HG03457 (cell line): ENCODE data around the gene APAF1.
"Not testable (repeated sequence)": the region's sequence is repeated elsewhere in the genome, so short reads cannot be mapped to it uniquely, and the experiment has no call there.

Experiments used
- ATAC-seq: cut with Tn5 transposase; IDR thresholded peaks from one replicate; pipeline ENCODE4 v1.9.1; 2021; ENCODE audit warnings: moderate number of reproducible peaks; ENCODE audit not compliant: unreplicated experiment

APAF1 gene, protein sequence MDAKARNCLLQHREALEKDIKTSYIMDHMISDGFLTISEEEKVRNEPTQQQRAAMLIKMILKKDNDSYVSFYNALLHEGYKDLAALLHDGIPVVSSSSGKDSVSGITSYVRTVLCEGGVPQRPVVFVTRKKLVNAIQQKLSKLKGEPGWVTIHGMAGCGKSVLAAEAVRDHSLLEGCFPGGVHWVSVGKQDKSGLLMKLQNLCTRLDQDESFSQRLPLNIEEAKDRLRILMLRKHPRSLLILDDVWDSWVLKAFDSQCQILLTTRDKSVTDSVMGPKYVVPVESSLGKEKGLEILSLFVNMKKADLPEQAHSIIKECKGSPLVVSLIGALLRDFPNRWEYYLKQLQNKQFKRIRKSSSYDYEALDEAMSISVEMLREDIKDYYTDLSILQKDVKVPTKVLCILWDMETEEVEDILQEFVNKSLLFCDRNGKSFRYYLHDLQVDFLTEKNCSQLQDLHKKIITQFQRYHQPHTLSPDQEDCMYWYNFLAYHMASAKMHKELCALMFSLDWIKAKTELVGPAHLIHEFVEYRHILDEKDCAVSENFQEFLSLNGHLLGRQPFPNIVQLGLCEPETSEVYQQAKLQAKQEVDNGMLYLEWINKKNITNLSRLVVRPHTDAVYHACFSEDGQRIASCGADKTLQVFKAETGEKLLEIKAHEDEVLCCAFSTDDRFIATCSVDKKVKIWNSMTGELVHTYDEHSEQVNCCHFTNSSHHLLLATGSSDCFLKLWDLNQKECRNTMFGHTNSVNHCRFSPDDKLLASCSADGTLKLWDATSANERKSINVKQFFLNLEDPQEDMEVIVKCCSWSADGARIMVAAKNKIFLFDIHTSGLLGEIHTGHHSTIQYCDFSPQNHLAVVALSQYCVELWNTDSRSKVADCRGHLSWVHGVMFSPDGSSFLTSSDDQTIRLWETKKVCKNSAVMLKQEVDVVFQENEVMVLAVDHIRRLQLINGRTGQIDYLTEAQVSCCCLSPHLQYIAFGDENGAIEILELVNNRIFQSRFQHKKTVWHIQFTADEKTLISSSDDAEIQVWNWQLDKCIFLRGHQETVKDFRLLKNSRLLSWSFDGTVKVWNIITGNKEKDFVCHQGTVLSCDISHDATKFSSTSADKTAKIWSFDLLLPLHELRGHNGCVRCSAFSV (N-terminal part only)

DNA sequence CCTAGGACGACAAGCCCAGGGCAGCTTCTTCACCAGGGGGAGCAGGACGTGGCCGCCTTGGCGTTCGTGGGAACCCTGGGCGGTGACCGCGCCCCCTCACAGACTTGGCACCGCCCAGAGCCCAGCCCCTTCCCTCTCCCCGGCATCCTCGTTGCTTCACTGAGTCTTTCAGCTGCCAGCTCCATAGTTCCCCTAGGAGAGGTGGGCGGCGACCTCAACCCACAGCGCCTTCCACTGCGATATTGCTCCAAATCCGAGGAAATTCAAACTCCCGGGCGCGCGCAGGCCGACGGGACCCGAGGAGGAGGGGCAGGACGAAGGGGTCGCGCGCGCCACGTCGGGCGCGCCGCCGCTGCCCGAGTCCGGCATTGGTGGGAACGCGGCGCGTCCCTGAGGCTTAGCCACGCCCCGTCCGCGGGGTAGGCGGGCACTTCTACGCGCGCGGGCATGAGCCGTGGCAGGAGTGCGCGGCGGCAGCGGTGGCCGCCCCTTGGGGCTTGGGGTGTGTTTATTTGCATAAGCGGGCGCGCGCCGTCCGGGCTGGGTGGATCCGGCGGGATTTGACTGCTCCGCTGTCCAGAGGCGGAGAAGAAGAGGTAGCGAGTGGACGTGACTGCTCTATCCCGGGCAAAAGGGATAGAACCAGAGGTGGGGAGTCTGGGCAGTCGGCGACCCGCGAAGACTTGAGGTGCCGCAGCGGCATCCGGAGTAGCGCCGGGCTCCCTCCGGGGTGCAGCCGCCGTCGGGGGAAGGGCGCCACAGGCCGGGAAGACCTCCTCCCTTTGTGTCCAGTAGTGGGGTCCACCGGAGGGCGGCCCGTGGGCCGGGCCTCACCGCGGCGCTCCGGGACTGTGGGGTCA is at the start of gene APAF1, which contains the start of gene IKBIP:
TSS of gene APAF1 (plus strand) at position 579 of the 860 bp plus-strand sequence. CDS start 3,070 bp downstream, outside the sequence.
TSS of gene IKBIP (minus strand) at position 77 of the 860 bp plus-strand sequence. CDS start 87 bp downstream, outside the sequence.
- ATAC-seq, result peak; percentile 89

DNA sequence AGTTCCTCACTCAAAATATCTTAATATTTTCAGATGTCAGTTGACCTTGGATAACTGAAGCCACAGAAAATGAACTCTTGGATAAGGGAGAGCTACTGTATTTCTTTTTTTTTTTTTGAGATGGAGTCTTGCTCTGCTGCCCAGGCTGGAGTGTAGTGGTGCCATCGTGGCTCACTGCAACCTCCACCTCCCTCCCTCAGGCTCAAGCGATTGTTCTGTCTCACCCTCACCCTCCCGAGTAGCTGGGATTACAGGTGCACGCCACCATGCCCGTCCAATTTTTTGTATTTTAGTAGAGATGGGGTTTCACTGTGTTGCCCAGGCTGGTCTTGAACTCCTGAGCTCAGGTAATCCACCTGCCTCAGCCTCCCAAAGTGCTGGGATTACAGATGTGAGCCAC is 47.8 kb upstream of the APAF1 start:
- ATAC-seq, result not testable (repeated sequence)

DNA sequence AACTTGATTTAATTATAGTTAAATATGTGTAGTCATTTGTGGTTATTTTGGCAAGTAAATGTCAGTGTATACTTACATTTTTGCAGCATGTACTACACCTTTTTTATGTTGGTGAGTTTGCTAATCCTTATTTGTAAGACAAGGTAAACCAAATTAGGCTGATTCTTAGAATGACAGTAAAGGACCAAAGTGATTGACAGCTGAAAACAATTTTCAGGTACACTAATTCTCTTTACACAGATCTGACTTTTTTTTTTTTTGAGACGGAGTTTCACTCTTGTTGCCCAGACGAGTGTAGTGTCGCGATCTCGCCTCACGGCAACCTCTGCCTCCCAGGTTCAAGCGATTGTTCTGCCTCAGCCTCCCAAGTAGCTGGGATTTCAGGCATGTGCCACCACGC is 43.2 kb upstream of the APAF1 start:
- ATAC-seq, result no peak

DNA sequence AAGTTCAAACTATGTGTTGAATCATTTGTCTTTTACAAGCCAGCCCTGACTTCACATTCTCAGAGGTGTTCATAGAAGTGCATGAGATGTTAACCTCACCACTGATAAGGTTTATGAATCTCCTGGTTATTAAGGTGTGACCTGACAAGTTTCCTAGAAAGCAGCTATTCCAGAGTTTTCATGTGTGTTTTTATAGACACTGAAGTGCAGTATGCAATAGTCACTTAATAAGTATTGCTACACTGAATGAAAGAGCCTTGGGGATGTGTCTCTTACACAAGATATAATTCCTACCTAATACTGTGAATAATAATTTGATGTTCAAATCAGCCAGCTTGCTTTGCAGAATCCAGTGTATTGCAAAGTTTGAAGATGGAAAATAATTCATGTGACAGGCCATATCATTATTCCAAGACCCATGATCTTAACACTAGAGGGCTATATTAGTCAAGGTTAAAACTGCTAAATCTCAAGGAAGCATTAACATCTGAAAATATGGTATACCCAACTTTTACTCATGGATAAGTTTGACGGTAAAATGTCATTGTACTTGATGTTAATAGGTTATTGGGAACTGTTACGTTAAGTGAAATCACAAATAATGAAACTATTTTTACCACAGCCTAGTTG is 38.6 kb upstream of the APAF1 start:
- ATAC-seq, result no peak

DNA sequence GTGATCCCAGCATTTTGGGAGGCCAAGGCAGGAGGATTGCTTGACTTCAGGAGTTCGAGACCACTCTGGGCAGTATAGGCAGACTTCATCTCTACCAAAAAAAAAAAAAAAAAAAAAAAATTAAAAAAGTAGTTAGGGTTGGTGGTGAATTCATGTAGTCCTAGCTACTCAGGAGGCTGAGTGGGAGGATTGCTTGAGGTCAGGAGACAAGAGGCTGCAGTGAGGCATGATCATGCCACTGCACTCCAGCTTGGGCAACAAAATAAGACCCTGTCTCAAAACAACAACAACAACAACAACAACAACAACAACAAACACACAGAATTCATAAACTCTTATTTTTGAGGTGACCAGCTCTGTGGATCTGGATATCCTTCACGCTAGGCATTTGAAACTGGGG is 34.5 kb upstream of the APAF1 start:
- no peak for ATAC-seq

DNA sequence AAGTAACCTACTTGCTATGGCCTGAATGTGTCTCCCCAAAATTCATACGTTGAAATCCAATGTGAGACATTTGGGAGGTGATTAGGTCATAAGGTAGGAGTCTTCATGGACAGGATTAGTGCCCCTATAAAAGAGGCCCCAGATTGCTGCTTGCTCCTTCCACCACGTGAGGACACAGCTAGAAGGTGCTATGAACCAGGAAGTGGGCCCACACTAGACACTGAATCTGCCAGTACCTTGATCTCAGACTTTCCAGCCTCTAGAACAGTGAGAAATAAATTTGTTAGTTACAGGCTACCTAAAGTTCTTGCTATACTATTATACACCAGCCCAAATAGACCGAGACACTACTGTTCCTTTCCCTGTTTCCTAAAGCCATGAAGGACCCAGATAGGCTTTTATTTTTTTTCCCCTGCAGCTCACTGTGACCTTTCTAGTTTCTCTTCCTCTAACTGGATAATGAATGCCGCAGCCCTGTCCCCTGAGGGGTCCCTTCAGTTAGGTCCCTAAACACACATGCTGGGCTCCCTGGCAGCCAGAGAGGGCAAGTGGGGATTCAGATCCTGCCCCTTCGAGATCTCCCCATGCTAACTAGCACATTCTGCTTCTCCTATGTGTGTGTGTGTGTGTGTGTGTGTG is 32.3 kb upstream of the APAF1 start:
- peak; percentile 67 for ATAC-seq

DNA sequence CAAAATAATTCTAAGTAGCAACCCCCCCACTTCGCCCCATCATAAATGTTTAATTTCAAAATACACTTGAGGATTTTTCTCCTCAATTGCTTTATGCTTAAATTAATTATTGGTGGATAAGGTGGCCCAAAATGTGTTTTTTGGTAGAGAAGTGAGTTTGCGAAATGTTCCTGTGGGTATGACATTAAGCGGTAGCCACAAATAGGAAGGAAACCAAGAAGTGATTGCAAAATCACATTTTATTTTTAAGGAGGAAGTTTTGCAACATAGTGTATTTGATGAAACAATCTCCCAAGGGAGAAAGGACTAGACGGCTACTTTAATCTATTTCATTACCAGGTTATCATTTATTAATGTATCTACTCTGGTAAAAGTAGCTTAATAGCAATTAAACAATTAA is 26.1 kb upstream of the APAF1 start:
- no peak for ATAC-seq

DNA sequence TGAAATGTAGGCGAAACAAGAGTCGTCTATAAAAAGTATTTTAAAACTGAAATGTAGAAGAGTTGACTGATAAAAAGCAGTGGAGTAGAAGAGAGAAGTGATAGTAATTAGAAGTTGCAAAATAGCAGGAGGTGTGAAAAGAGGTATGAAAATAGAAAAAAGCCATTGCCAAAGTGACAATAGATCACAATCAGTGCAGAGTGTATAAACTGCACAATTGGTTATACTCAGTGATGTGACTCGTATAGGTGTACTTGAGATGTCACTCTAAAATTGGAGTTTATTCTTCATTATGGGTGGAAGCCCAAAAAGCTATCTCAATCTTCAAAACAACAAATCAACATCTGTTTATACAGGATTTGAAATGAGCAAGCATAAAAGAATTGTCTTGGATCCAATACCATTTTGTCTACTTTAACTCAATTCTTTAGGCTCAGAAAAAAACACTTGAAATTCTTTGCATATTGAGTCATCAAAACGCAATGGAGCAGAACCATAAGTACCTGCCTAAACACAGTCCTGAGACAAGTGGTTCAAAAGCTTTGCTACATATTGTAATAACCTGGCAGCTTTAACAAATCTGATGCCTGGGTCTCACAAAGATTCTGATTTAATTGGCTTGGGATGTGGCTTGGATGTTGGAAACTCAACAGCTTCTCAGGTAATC is 9.3 kb upstream of the APAF1 start:
- peak; percentile 68 for ATAC-seq

DNA sequence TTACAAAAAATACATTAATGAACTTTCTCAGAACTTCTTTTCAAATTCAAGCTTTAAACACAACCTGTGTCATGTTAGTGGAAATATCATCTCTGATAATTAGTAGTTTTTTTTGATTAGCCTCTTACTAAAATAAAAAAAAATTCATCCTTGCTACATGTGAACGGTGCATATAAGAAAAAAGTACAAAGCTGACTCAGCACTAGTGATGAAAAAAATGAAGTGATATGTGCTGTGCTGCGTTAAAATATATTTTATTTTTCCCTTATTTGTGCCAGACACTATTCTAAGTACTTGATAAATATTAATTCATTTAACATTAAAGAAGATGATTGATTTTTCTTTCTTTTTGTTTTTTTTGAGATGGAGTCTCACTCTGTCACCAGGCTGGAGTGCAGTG is 8.0 kb upstream of the APAF1 start:
- ATAC-seq, result no peak

DNA sequence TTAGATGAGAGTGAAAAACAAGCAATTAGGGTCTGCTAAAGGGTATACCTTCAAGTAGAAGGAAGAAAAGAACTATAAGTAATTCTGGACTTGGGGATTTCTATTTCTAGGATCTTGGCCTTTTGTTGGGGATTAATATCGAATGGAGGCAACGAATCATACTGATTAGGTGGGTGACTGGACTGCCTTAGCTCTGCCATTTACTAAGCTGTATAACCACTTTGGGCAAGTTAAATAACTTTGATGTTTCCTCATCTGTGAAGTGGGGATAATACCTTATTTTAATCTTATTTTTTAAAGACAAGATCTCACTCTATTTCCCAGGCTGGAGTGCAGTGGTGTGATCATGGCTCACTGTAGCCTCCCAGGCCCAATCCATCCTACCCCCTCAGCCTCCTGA is 7.1 kb upstream of the APAF1 start:
- ATAC-seq, result no peak

DNA sequence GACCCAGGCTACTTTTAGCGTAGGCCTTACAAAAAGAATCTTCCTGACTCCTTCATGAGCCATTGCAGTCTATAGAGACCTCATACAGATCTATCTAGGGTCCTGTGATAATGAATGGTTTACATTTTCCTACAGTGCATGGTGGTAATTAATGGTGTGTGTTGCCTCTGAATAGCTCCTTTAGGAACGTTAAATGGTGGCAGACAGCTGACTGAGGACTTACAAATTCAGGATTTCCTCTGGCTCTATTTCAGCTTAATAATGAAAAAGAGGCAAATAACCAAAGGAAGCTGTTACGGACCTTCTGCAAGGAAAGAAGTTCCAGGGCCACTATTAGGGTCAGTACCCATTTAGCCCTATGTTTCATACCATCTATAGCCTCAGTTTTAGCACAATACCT is 5.6 kb upstream of the APAF1 start:
- ATAC-seq, result no peak

DNA sequence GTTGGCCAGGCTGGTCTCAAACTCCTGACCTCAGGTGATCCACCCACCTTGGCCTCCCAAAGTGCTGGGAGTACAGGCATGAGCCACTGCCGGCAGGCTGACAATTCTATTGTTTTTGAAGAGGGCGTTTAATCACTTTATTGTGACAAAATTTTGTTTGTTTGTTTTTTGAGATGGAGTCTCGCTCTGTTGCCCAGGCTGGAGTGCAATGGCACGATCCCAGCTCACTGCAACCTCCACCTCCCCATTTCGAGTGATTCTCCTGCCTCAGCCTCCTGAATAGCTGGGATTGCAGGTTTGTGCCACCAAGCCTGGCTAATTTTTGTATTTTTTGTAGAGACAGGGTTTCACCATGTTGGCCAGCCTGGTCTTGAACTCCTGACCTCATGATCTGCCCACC is 2.3 kb upstream of the APAF1 start:
- ATAC-seq, result not testable (repeated sequence)

DNA sequence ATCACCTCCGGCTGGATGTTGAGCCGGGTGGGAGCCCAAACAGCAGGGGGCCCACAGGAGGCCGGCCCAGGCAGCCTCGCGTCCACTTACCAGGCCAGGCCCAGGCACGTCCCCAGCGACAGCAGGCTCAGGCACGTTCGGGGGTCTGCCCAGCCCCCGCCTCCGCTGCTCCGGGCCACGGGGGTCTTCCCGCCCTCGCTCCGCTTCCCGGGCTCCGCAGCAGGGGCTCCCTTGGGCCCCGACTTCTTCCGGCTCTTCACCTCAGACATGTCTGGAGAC is 718 bp upstream of the APAF1 start:
- peak; percentile 14 for ATAC-seq

DNA sequence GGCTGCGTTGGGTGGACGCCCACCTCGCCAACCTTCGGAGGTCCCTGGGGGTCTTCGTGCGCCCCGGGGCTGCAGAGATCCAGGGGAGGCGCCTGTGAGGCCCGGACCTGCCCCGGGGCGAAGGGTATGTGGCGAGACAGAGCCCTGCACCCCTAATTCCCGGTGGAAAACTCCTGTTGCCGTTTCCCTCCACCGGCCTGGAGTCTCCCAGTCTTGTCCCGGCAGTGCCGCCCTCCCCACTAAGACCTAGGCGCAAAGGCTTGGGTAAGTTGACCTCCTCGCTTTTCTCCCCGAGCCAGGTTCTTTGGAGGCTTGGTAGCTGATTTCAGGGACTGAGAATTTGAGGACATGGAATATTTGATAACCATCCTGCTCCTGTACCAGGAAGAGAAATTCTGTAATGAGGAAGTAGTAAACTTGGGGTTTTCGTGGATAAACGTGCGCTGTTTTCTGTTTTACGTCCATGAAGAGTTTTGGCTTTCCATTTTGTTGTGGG is 530 bp downstream of the APAF1 start:
- no peak for ATAC-seq

DNA sequence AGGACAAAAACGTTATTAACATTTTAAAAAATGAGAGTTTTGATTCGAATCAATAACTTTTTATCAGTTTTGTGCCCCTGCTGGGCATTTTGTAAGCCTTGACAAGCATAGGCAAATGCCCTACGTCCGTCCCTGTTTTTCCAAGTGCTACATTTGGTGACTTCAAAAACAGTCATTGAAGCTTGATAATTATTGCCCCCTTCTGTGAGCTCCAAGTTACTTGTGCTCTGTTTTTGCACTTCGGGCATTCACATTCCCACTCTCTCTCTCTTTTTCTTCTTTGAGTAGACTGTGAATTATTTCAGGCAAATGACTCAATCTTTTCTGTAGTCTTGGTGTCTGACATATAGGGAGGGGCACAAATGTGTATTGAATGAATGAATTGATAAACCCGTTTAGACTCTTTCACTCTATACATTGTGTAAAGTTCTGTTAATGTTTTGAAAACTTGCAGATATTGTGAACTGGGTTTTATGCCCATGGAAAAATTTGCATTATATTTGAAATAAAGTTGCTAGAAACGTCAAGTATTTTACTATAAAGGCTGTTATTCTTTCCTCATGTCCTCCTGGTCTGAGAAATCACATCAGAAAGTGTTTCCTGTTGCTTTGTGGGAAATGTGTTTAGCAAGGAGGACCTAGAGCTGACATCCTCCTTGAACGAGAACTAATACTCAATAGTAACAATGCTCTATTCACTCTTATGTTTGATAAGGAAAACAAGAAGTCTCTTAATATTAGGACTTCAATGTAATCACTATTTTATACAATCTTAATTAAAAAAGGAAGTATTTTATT is 1.4 kb downstream of the APAF1 start:
- no peak for ATAC-seq

DNA sequence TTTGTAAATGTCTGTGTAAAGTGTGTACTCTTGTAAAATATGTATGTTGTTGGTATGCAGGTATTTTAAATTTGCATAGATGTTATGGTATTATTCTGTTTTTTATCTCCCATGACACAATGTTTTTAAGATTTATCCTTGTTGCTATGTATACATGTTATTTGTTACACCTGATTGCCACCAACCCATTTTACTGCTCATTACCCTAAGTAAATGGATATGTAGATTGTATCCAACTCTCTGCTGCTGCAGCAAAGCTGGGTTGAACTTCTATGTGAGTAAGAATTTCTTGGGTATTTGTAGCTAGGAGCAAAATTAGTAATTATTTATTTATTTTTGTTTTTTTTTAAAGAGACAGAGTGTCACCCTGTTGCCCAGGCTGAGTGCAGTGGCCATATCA is 6.2 kb downstream of the APAF1 start:
- no peak for ATAC-seq

DNA sequence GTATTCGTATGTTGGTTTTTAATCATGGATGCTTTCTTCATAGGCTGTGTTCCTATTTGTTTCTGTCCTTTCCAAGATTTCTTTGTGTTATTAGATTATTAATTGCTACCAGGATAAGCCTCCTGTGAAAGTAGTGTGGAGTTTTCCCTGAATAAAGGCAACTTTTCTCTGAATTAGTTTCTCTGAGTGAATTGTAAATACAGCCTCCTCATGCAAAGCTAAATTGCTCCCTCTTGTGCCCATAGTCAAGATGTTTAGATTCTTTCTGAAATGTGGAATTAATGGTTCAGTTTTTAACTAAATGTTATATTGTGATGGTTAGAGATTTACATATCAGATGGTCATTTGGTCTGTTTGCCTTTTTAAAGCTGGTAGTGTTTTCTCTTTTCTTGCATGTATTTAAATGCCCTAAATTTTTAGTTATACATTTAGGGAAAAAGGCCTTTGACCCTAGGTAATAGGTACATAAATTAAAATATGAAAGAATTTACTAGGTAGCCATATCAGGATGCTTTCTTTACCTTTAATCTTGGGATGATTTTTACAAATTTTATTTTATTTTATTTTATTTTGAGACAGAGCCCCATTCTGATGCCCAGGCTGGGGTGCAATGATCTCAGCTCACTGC is 8.9 kb downstream of the APAF1 start:
- no peak for ATAC-seq
